Measurements from ENCODE around the gene TCAIM. TPM values are rescaled to one million over a fixed set of nuclear protein-coding genes. Genes with fewer than 3 reads are reported as not detected.

The TCAIM gene
- total RNA-seq, 1 experiment from 2014 or later, result 23.8 TPM

DNA sequence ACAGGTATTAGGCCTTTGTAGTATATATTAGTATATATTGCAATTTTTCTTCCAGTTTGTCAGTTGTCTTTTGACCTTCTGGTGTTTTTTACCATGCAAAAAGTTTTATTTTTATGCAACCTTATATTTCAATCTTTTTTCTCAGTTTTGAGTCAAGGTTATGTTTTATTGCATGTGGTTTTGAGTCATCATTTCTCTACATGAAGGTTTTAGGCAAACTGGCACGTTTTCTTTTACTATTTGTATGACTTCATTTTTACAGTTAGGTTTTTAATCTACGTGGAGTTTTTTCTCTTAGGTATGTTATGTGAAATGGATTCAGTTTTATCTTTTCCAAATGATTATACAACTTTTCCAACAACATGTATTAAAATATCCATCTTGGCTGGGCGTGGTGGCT, 36.8 kb upstream of the TCAIM start:
- no peak overlapping the region for H3K4me3 Mint-ChIP-seq
- H3K9ac ChIP-seq (ENCODE audit: extremely low read depth, insufficient read length, low read length), result no peak overlapping the region
- H2BK5ac ChIP-seq (ENCODE audit: insufficient read length, low read length), result no peak overlapping the region
- no peaks in the 10 kb centered on the region for H3K27me3 Mint-ChIP-seq (ENCODE audit: low read depth)
- H3K79me1 ChIP-seq (ENCODE audit: insufficient read depth, low read depth, low read length, poor library complexity, severe bottlenecking), result no peaks in the 10 kb centered on the region
- no peak overlapping the region for H3K14ac ChIP-seq (ENCODE audit: insufficient read depth, low read length)
- H4K5ac ChIP-seq (ENCODE audit: insufficient read length, low read depth, low read length), result no peak overlapping the region
- no peak overlapping the region for H3K18ac ChIP-seq (ENCODE audit: insufficient read length, low read depth, low read length)
- H3K4me2 ChIP-seq (ENCODE audit: insufficient read depth, insufficient read length, low read length), result no peak overlapping the region
- H3K4me1 ChIP-seq (ENCODE audit: insufficient read depth, low read length), result no peaks in the 10 kb centered on the region
- WGBS (ENCODE audit: extremely low coverage, insufficient read length, low lambda C conversion rate), result no CpG with 5 or more reads among the region's 3 CpGs
- H2BK120ac ChIP-seq (ENCODE audit: low read depth, low read length, poor library complexity, severe bottlenecking), result no peak overlapping the region
- no peak overlapping the region for H3T11ph ChIP-seq (ENCODE audit: low read length)
- no peak overlapping the region for H4K91ac ChIP-seq (ENCODE audit: insufficient read length, low read depth, low read length)
- no peak overlapping the region for H2AK5ac ChIP-seq (ENCODE audit: insufficient read length, low read length)
- H3K4me1 Mint-ChIP-seq, result no peaks in the 10 kb centered on the region
- no peaks in the 10 kb centered on the region for H4K20me1 ChIP-seq (ENCODE audit: control insufficient read depth, insufficient read depth, insufficient read length)
- H3K36me3 Mint-ChIP-seq (ENCODE audit: insufficient read depth in 1 of 3, low read depth in 3 of 3), result no peaks in the 10 kb centered on the region
- no peak overlapping the region for H2AFZ ChIP-seq (ENCODE audit: low read length)
- H3K4ac ChIP-seq (ENCODE audit: low read depth, low read length), result no peak overlapping the region
- H2BK15ac ChIP-seq (ENCODE audit: low read depth, low read length), result no peak overlapping the region
- no peak overlapping the region for H3K27ac ChIP-seq (ENCODE audit: insufficient read length, low read depth, low read length)
- no peak overlapping the region for H4K8ac ChIP-seq (replicated peaks; ENCODE audit: insufficient read length, low read depth, low read length)
- no peaks in the 10 kb centered on the region for H3K79me2 ChIP-seq (ENCODE audit: insufficient read depth, low read length)
- H3K23me2 ChIP-seq (ENCODE audit: insufficient read length, low read depth, low read length, poor library complexity, severe bottlenecking), result no peaks in the 10 kb centered on the region
- no peak overlapping the region for H2BK20ac ChIP-seq (ENCODE audit: low read depth, low read length, poor library complexity, severe bottlenecking)
- no peak overlapping the region for H2BK12ac ChIP-seq (ENCODE audit: insufficient read length, low read depth, low read length)
- H3K9me3 ChIP-seq (ENCODE audit: control insufficient read depth, low read depth, low read length), result no peaks in the 10 kb centered on the region
- no peak overlapping the region for H3K27ac Mint-ChIP-seq
- no peaks in the 10 kb centered on the region for H3K27me3 ChIP-seq (ENCODE audit: insufficient read depth, low read length)
- DNase-seq, result no peak
- TF ChIP-seq, protein P1, sequence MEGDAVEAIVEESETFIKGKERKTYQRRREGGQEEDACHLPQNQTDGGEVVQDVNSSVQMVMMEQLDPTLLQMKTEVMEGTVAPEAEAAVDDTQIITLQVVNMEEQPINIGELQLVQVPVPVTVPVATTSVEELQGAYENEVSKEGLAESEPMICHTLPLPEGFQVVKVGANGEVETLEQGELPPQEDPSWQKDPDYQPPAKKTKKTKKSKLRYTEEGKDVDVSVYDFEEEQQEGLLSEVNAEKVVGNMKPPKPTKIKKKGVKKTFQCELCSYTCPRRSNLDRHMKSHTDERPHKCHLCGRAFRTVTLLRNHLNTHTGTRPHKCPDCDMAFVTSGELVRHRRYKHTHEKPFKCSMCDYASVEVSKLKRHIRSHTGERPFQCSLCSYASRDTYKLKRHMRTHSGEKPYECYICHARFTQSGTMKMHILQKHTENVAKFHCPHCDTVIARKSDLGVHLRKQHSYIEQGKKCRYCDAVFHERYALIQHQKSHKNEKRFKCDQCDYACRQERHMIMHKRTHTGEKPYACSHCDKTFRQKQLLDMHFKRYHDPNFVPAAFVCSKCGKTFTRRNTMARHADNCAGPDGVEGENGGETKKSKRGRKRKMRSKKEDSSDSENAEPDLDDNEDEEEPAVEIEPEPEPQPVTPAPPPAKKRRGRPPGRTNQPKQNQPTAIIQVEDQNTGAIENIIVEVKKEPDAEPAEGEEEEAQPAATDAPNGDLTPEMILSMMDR (conservative IDR thresholded peaks at IDR 0.05), result no peak
- H3K23ac ChIP-seq (ENCODE audit: insufficient read length, low read depth, low read length), result no peak overlapping the region
- no peaks in the 10 kb centered on the region for H3K9me3 Mint-ChIP-seq
- no peak overlapping the region for H3K56ac ChIP-seq (ENCODE audit: insufficient read length, low read depth, low read length)

Measured in H9 (cell line).